OCI-M2 (cell line): ENCODE results near the gene PCDHGB1.
"Not testable (repeated sequence)": the region's sequence is repeated elsewhere in the genome, so short reads cannot be mapped to it uniquely, and the experiment has no call there.

Experiments
- DNase-seq: peaks from one replicate; lab custom pipeline; 2025; ENCODE audit not compliant: unreplicated experiment; lab: John Stamatoyannopoulos, UW

Gene PCDHGB1

GRCh38 chr5:141345327-141345726 is 4.6 kb upstream of the PCDHGB1 start:
- DNase-seq: no peak

- DNase-seq: not testable (repeated sequence)
These were observed 3.9 kb upstream of the PCDHGB1 start for GRCh38 chr5:141346017-141346416.

- DNase-seq: no peak
These were observed 1.7 kb downstream of the PCDHGB1 start for GRCh38 chr5:141351591-141351990.

- DNase-seq: no peak
These were observed 5.1 kb downstream of the PCDHGB1 start, which contains the start of gene PCDHGA4 for GRCh38 chr5:141354900-141355469. Gene PCDHGA4 (plus strand): TSS chr5:141355021. CDS start chr5:141355108, 87 bp downstream.

- no peak for DNase-seq
These were observed 5.7 kb downstream of the PCDHGB1 start for GRCh38 chr5:141355641-141356040.

- DNase-seq: no peak
These were observed 6.2 kb downstream of the PCDHGB1 start for GRCh38 chr5:141356133-141356532.

GRCh38 chr5:141356950-141357349 is 7.1 kb downstream of the PCDHGB1 start:
- no peak for DNase-seq

- DNase-seq: no peak
These were observed 10.0 kb downstream of the PCDHGB1 start, which contains the start of gene PCDHGB2 for GRCh38 chr5:141359790-141360426. Gene PCDHGB2 (plus strand): TSS chr5:141359994. CDS start chr5:141360136, 142 bp downstream.

GRCh38 chr5:141360685-141361084 is 10.8 kb downstream of the PCDHGB1 start:
- no peak for DNase-seq

- no peak for DNase-seq
These were observed 12.8 kb downstream of the PCDHGB1 start for GRCh38 chr5:141362719-141363118.

GRCh38 chr5:141363952-141364660 is 14.2 kb downstream of the PCDHGB1 start, which contains the start of gene PCDHGA5:
Gene PCDHGA5 (plus strand): TSS chr5:141364162. CDS start chr5:141364331, 169 bp downstream.
- DNase-seq: no peak

GRCh38 chr5:141366016-141366896 is 16.4 kb downstream of the PCDHGB1 start:
- DNase-seq: no peak

GRCh38 chr5:141369994-141370848 is 20.3 kb downstream of the PCDHGB1 start, which contains the start of gene PCDHGB3:
Gene PCDHGB3 (plus strand): TSS chr5:141370242. CDS start chr5:141370395, 153 bp downstream.
- DNase-seq: no peak

- no peak for DNase-seq
These were observed 21.9 kb downstream of the PCDHGB1 start for GRCh38 chr5:141371572-141372475.

- DNase-seq: no peak
These were observed 23.9 kb downstream of the PCDHGB1 start, which contains the start of gene PCDHGA6 for GRCh38 chr5:141373673-141374317. Gene PCDHGA6 (plus strand): TSS chr5:141373891. CDS start chr5:141374084, 193 bp downstream.

- DNase-seq: no peak
These were observed 24.7 kb downstream of the PCDHGB1 start for GRCh38 chr5:141374627-141375026.

GRCh38 chr5:141375444-141376155 is 25.7 kb downstream of the PCDHGB1 start:
- DNase-seq: not testable (repeated sequence)
